Gastrocnemius medialis (tissue), 4 donors: ENCODE measurements around the gene TLX3. TPM values are rescaled to one million over a fixed set of nuclear protein-coding genes. Genes with fewer than 3 reads are reported as not detected.

Source experiments
- ATAC-seq, 2 donors: fragments of 150-250 bp; one replicate each; pipeline ENCODE4 v1.9.1; 2016
- DNase-seq, 2 donors: peaks; one replicate each; pipeline ENCODE4 v3.0.0-alpha.2; 2019
- H3K27ac ChIP-seq, 4 donors: fragments of 200-600 bp; sonication (generic); 1 replicate in 1 of 4; 2 replicates in 3 of 4; pipeline ENCODE4 v1.5.1; 2016 to 2018; ENCODE audit warnings: mild to moderate bottlenecking in 2 of 4, moderate library complexity in 1 of 4
- H3K27me3 ChIP-seq, 3 donors: fragments of 200-600 bp; sonication (generic) in 2 of 3; 1 replicate in 1 of 3; 2 replicates in 2 of 3; pipeline versions ENCODE4 v1.5.1 to v1.6.0; 2016 to 2019; ENCODE audit warnings: mild to moderate bottlenecking in 1 of 3, moderate library complexity in 1 of 3
- H3K36me3 ChIP-seq, 2 donors: fragments of 200-600 bp; sonication (generic) in 1 of 2; one replicate each; pipeline ENCODE4 v1.5.1; 2017 to 2018
- H3K4me1 ChIP-seq, 2 donors: fragments of 200-600 bp; sonication (generic) in 1 of 2; one replicate each; pipeline ENCODE4 v1.5.1; 2016 to 2017; ENCODE audit warnings: mild to moderate bottlenecking in 2 of 2
- H3K4me3 ChIP-seq, 4 donors: fragments of 200-600 bp; sonication (generic) in 3 of 4; 1 replicate in 1 of 4; 2 replicates in 3 of 4; pipeline ENCODE4 v1.5.1; 2016 to 2019; ENCODE audit warnings: mild to moderate bottlenecking in 2 of 4
- H3K9me3 ChIP-seq, 3 donors: fragments of 200-600 bp; sonication (generic) in 2 of 3; 1 replicate in 1 of 3; 2 replicates in 2 of 3; pipeline ENCODE4 v1.5.1; 2016 to 2019
- CTCF ChIP-seq, 5 experiments: fragments of 450-650 bp in 3 of 5; fragments of 200-600 bp in 2 of 5; sonication (generic) in 2 of 5; IDR thresholded peaks in 4 of 5; conservative IDR thresholded peaks in 1 of 5; 1 replicate in 4 of 5; 2 replicates in 1 of 5; pipeline ENCODE4 v1.5.1; 2016 to 2019; ENCODE audit warnings: antibody characterized with exemption in 5 of 5, mild to moderate bottlenecking in 3 of 5, moderate library complexity in 3 of 5
- POLR2A ChIP-seq, 2 donors: fragments of 450-650 bp; IDR thresholded peaks; one replicate each; pipeline ENCODE4 v1.6.1; 2017; ENCODE audit warnings: antibody characterized with exemption in 2 of 2, mild to moderate bottlenecking in 2 of 2, moderate library complexity in 2 of 2
- in situ Hi-C, 4 donors: fragments of 200-750 bp; cut with MboI; loops; one replicate each; pipeline versions ENCODE4 v1.15.0 to v1.8.0; 2017; ENCODE audit warnings: low sequenced_read_pairs in 4 of 4
- intact Hi-C: fragments of 100-400 bp; cut with DNase I; formaldehyde crosslinking; loops from one replicate; pipeline ENCODE4 v1.15.1; 2023; ENCODE audit warnings: low total_unique reads
- total RNA-seq, 4 donors: library from RNA; depleted of rRNA; stranded (reverse); fragments of >200 nt; gene quantifications; one replicate each; pipeline versions ENCODE4 v1.1.0 to v1.2.3, GENCODE V29; 2016

Gene TLX3
- total RNA-seq, 4 donors from 2014 or later, result not detected

DNA sequence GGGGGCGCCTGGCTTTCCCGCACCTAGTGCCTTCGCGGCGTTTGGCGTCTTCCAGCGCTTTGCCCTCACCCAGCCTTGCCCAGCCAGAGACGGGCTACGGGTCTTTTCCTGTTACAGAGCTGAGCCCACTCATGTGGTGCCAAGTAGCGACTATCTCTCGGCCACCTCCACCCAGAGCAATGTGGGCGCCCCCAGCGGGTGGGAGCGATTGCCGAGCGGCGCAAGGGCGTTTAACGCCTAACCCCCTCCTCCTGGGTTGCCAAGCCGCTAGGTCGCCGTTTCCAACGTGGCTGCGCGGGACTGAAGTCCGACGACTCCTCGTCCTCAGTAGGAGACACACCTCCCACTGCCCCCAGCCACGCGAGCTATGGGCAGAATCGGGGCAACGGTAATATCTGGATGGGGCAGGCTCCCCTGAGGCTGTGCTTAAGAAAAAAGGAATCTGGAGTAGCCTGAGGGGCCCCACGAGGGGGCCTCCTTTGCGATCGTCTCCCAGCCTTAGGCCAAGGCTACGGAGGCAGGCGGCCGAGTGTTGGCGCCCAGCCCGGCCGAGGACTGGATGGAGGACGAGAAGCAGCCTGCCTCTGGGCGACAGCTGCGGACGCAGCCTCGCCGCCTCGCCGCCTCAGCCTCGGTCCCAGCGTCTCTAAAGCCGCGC, 5.8 kb downstream of the TLX3 start:
- intact Hi-C loops (no loop called here), in situ Hi-C loops (no loop called here)
- DNase-seq (no peak), ATAC-seq (no peak)
- Histone ChIP-seq H3K36me3 (no peaks in the 10 kb centered on the region), H3K27me3 (peaks cover 92 to 98% (median 97%) of the 10 kb centered on the region in 3 donors), H3K9me3 (no peaks in the 10 kb centered on the region), H3K27ac (no peak overlapping the region), H3K4me1 (peaks cover 37 to 41% of the 10 kb centered on the region in 2 donors), H3K4me3 (peak overlapping the region in 3 of 4 donors; percentile 27 to 39 (median 29))
- TF ChIP-seq POLR2A (IDR thresholded peaks at IDR 0.05), result no peak
- TF ChIP-seq CTCF (IDR thresholded peaks at IDR 0.05 in 4 of 5, conservative IDR thresholded peaks at IDR 0.05 in 1 of 5), result no peak

DNA sequence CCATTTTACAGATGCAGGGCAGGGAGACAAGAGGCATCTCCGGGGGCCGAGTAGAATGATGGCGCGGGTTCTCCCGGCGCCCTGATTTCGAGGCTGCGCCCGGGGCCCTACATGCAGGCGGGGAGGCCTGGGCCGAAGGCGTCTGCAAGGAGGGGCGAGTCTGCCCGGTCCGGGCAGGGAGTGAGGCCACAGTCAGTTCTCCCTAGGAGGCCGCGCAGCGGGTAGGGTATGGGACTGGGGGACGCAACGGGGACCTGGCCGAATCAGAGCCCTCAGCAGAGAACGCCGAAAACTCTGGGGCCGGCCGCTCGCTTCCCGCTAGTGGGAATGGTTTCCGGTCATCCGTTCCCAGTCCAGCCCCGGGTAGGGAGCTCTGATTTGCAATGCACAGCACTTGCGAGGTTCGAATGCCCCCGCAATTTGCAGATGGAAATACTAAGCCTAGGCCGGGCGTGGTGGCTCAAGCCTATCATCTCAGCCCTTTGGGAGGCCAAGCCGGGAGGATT, 6.4 kb downstream of the TLX3 start:
- H3K36me3 ChIP-seq, result no peaks in the 10 kb centered on the region
- DNase-seq (no peak), ATAC-seq (no peak)
- peaks cover 86 to 100% (median 94%) of the 10 kb centered on the region in 3 donors for H3K27me3 ChIP-seq
- TF ChIP-seq CTCF (IDR thresholded peaks at IDR 0.05 in 4 of 5, conservative IDR thresholded peaks at IDR 0.05 in 1 of 5), result no peak
- no peak for TF ChIP-seq POLR2A (IDR thresholded peaks at IDR 0.05)
- peaks cover 37 to 38% of the 10 kb centered on the region in 2 donors for H3K4me1 ChIP-seq
- intact Hi-C loops (no loop called here), in situ Hi-C loops (no loop called here)
- H3K27ac ChIP-seq, result no peak overlapping the region
- peak overlapping the region in 3 of 4 donors; percentile 27 to 39 (median 29) for H3K4me3 ChIP-seq
- no peaks in the 10 kb centered on the region for H3K9me3 ChIP-seq

DNA sequence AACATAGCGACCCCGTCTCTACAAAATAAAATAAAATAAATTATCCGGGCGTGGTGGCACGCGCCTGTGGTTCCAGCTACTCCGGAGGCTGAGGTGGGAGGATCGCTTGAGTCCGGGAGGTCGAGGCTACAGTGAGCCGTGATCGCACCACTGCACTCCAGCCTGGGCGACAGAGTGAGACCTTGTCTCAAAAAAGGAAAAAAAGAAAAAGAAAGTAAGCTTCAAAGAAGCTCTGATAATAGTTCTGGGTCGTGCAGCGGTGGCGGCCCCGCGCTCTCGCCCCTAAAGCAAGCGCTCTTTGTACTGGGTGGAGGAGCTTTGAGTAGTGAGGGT, 6.8 kb downstream of the TLX3 start:
- no peak for TF ChIP-seq POLR2A (IDR thresholded peaks at IDR 0.05)
- TF ChIP-seq CTCF (IDR thresholded peaks at IDR 0.05 in 4 of 5, conservative IDR thresholded peaks at IDR 0.05 in 1 of 5), result no peak
- intact Hi-C loops (no loop called here), in situ Hi-C loops (no loop called here)
- H3K27me3 ChIP-seq, result peaks cover 82 to 100% (median 89%) of the 10 kb centered on the region in 3 donors
- peak overlapping the region; percentile 0 to 39 (median 30) for H3K4me3 ChIP-seq
- no peaks in the 10 kb centered on the region for H3K9me3 ChIP-seq
- ATAC-seq (no peak), DNase-seq (no peak)
- H3K27ac ChIP-seq, result no peak overlapping the region
- peaks cover 33 to 36% of the 10 kb centered on the region in 2 donors for H3K4me1 ChIP-seq
- no peaks in the 10 kb centered on the region for H3K36me3 ChIP-seq

DNA sequence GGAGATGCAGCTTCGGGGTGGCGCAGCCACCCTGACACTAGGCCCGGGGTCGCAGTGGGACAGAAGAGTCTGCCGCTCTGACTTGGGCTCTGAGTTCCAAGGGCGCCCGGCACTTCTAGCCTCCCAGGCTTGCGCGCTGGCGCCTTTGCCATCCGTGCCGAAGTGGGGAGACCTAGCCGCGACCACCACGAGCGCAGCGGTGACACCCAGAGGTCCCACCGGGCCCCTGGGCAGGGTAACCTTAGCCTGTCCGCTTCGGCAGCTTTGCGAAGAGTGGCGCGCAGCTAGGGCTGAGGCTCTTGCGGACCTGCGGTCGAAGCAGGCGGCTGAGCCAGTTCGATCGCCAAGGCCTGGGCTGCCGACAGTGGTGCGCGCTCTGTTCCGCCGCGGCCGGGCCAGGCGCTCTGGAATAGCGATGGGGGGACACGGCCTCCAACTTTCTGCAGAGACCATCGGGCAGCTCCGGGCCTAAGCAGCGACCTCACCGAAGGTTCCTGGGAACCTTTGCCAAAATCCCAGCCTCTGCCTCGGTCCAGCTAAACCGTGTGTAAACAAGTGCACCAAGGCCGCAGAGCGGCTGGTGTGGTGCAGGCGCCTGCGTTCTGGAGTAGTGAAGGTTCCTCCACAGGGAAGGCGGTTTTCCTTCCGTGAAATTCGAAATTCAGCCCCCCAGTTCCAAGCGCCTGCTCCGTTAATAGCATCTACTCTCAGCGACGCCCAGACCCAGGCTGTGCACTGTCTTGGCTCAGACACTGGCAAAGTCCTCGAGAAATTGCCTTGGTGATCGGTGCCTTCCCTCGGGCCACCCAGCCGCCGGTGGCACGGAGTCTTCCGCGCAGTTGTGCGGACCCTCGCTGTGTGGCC, 7.4 kb downstream of the TLX3 start:
- ATAC-seq, result no peak
- peaks cover 30 to 31% of the 10 kb centered on the region in 2 donors for H3K4me1 ChIP-seq
- intact Hi-C loops, result no loop called here

More for the DNA sequence above, 7.4 kb downstream of the TLX3 start:
- no peak for DNase-seq
- H3K27me3 ChIP-seq, result peaks cover 76 to 100% (median 83%) of the 10 kb centered on the region in 3 donors
- TF ChIP-seq POLR2A (IDR thresholded peaks at IDR 0.05), result no peak
- TF ChIP-seq CTCF (IDR thresholded peaks at IDR 0.05 in 4 of 5, conservative IDR thresholded peaks at IDR 0.05 in 1 of 5), result no peak
- in situ Hi-C loops, result no loop called here
- no peaks in the 10 kb centered on the region for H3K9me3 ChIP-seq
- H3K4me3 ChIP-seq, result peak overlapping the region; percentile 0 to 39 (median 30)
- H3K36me3 ChIP-seq, result no peaks in the 10 kb centered on the region
- no peak overlapping the region for H3K27ac ChIP-seq
